K562 (cell line): ENCODE measurements around the gene IPO9. TPM values are rescaled to one million over a fixed set of nuclear protein-coding genes. Genes with fewer than 3 reads are reported as not detected.
A peak's percentile ranks its signal among the peaks of the same experiment; 100 is the strongest.

Source experiments
- AFF4 ChIP-seq: sonication (generic); formaldehyde crosslinking; IDR thresholded peaks from 2 replicates; pipeline ENCODE4 v1.8.0; 2023; ENCODE audit warnings: mild to moderate bottlenecking, missing genetic modification reagents
- ATF2 ChIP-seq: sonication (generic); formaldehyde crosslinking; IDR thresholded peaks from 2 replicates; pipeline ENCODE4 v1.8.1; 2022; ENCODE audit warnings: missing genetic modification reagents
- C11orf30 ChIP-seq: fragments of 450-650 bp; IDR thresholded peaks from 2 replicates; pipeline ENCODE4 v1.6.1; 2016; ENCODE audit warnings: low read depth, mild to moderate bottlenecking
- CHD1 ChIP-seq: fragments of 200-600 bp; sonication (generic); IDR thresholded peaks from one replicate; pipeline ENCODE4 v1.6.1; 2012; ENCODE audit warnings: mild to moderate bottlenecking, moderate library complexity, low read length, inconsistent platforms
- E2F5 ChIP-seq: sonication (generic); formaldehyde crosslinking; IDR thresholded peaks from 2 replicates; pipeline ENCODE4 v1.8.0; 2022; ENCODE audit warnings: mild to moderate bottlenecking, missing genetic modification reagents
- ELF4 ChIP-seq: fragments of 450-650 bp; formaldehyde crosslinking; IDR thresholded peaks from 2 replicates; pipeline ENCODE4 v1.4.0; 2022; ENCODE audit warnings: missing genetic modification characterization
- FOXK1 ChIP-seq: sonication (generic); formaldehyde crosslinking; IDR thresholded peaks from 2 replicates; pipeline ENCODE4 v1.8.0; 2022; ENCODE audit warnings: missing genetic modification reagents, mild to moderate bottlenecking, borderline replicate concordance
- FOXK2 ChIP-seq, 2 experiments: fragments of 450-650 bp; IDR thresholded peaks in 1 of 2; conservative IDR thresholded peaks in 1 of 2; 2 replicates each; pipeline ENCODE4 v1.6.1; 2016; ENCODE audit warnings: low read depth in 2 of 2, mild to moderate bottlenecking in 1 of 2
- JUN ChIP-seq, 2 experiments: sonication (generic) in 1 of 2; formaldehyde crosslinking in 1 of 2; IDR thresholded peaks; 2 replicates each; pipeline versions ENCODE4 v1.6.1 to v1.8.0; 2012 to 2022; ENCODE audit warnings: borderline replicate concordance in 2 of 2, mild to moderate bottlenecking in 2 of 2, improper control_type of control experiment in 1 of 2, low read depth in 1 of 2, low read length in 1 of 2, missing genetic modification reagents in 1 of 2
- NELFE ChIP-seq: IDR thresholded peaks from 2 replicates; pipeline ENCODE4 v1.6.1; 2011; ENCODE audit warnings: mild to moderate bottlenecking; ENCODE audit not compliant: insufficient read depth, insufficient read length
- SMARCC2 ChIP-seq: fragments of 450-650 bp; IDR thresholded peaks from 2 replicates; pipeline ENCODE4 v1.6.1; 2017; ENCODE audit warnings: antibody characterized with exemption, moderate library complexity, mild to moderate bottlenecking, low read depth
- ZBTB9 ChIP-seq: fragments of 450-650 bp; formaldehyde crosslinking; IDR thresholded peaks from 2 replicates; pipeline ENCODE4 v1.4.0; 2020; ENCODE audit warnings: mild to moderate bottlenecking, moderate library complexity
- ZNF316 ChIP-seq: fragments of 450-650 bp; IDR thresholded peaks from 2 replicates; pipeline ENCODE4 v1.6.1; 2016
- ZNF324 ChIP-seq: fragments of 250-450 bp; sonication (Bioruptor Pico); IDR thresholded peaks from 2 replicates; pipeline ENCODE4 v1.4.0; 2020; ENCODE audit warnings: mild to moderate bottlenecking
- ZNF41 ChIP-seq: fragments of 250-450 bp; sonication (Bioruptor Pico); conservative IDR thresholded peaks from 2 replicates; pipeline ENCODE4 v1.4.0; 2020; ENCODE audit warnings: mild to moderate bottlenecking
- ZNF584 ChIP-seq: fragments of 200-800 bp; sonication (Bioruptor generic); IDR thresholded peaks from 2 replicates; pipeline ENCODE4 v1.6.1; 2016; ENCODE audit warnings: low read depth, mild to moderate bottlenecking, missing genetic modification characterization, missing compliant biosample characterization
- polyA plus RNA-seq, 8 experiments: library from polyadenylated mRNA; depleted of rRNA in 4 of 8; stranded (reverse) in 5 of 8; unstranded in 3 of 8; fragments of >200 nt; fragmentation: Nextera tagmentation in 2 of 8; fragmentation: Illumina TruSeq in 1 of 8; extraction: Ambion mirVana in 2 of 8; extraction: Trizol in 1 of 8; gene quantifications; 2 replicates each; pipeline versions ENCODE4 v1.2.1 to v1.2.3, GENCODE V29; 2011 to 2014; ENCODE audit warnings: inconsistent platforms in 1 of 8, missing spikeins in 1 of 8
- total RNA-seq, 7 experiments: library from RNA; depleted of rRNA in 6 of 7; stranded (reverse); fragments of >200 nt in 6 of 7; fragmentation: Illumina TruSeq in 2 of 7; extraction: Trizol in 2 of 7; gene quantifications; 2 replicates each; pipeline versions ENCODE4 v1.2.1 to v1.2.3, GENCODE V29; 2011 to 2021; ENCODE audit warnings: low replicate concordance in 1 of 7

IPO9 gene
- total and polyA plus RNA-seq, 9 of the 15 experiments (the other 6 are each of a cell fraction or from before 2014, with no cell fraction given), result 27.9 to 78.6 (median 43.9) TPM

- TF ChIP-seq FOXK1 (CRISPR knock-in tag) (peak; percentile 79; the same call in 1 of the 2 replicates), E2F5 (CRISPR knock-in tag) (0 out of 2 replicates have a peak, but pooled peaks have one; percentile 30), ZNF324 (0 out of 2 replicates have a peak, but pooled peaks have one; percentile 14), C11orf30 (peak; percentile 84), ATF2 (CRISPR knock-in tag) (no peak), ZBTB9 (CRISPR knock-in tag) (0 out of 2 replicates have a peak, but pooled peaks have one; percentile 25), JUN (IDR thresholded peaks at IDR 0.05; ENCODE audit: borderline replicate concordance, low read depth, low read length) (peak; percentile 58; the same call in 1 of the 2 replicates), JUN (CRISPR knock-in tag; IDR thresholded peaks at IDR 0.05; ENCODE audit: borderline replicate concordance) (no peak), NELFE (no peak), FOXK2 (conservative IDR thresholded peaks at IDR 0.05 in 1 of 2, IDR thresholded peaks at IDR 0.05 in 1 of 2; ENCODE audit: low read depth in 2 of 2) (no peak), CHD1 (no peak), AFF4 (CRISPR knock-in tag) (0 out of 2 replicates have a peak, but pooled peaks have one; percentile 29), ZNF41 (0 out of 2 replicates have a peak, but pooled peaks have one; percentile 55), ELF4 (CRISPR knock-in tag) (peak; percentile 74; the same call in 1 of the 2 replicates), ZNF584 (CRISPR knock-in tag) (peak; percentile 43; the same call in 1 of the 2 replicates), SMARCC2 (peak; percentile 50; the same call in 1 of the 2 replicates), ZNF316 (peak; percentile 76)
Observed at GRCh38 chr1:201883786-201884185, 54.8 kb downstream of the IPO9 start (continued).
